Nephron (organoid): ENCODE measurements around the gene KRTAP1-4.

Source experiments
- H3K27ac Mint-ChIP-seq, 3 experiments: 2 replicates each; pipeline ENCODE4 v1.8.0; 2020; ENCODE audit warnings: mixed read lengths in 3 of 3, mild to moderate bottlenecking in 2 of 3, moderate library complexity in 1 of 3
- H3K27me3 Mint-ChIP-seq: 2 replicates; pipeline ENCODE4 v1.8.0; 2021; ENCODE audit warnings: low read depth, mild to moderate bottlenecking, moderate library complexity, mixed read lengths
- H3K36me3 Mint-ChIP-seq: 2 replicates; pipeline ENCODE4 v1.8.0; 2020; ENCODE audit warnings: low read depth, mixed read lengths
- H3K4me1 Mint-ChIP-seq: 2 replicates; pipeline ENCODE4 v1.8.0; 2020; ENCODE audit warnings: mixed read lengths
- H3K4me3 Mint-ChIP-seq, 3 experiments: 2 replicates each; pipeline ENCODE4 v1.8.0; 2020; ENCODE audit warnings: mild to moderate bottlenecking in 3 of 3, mixed read lengths in 3 of 3, moderate library complexity in 2 of 3
- H3K9me3 Mint-ChIP-seq: 2 replicates; pipeline ENCODE4 v1.8.0; 2020; ENCODE audit warnings: mixed read lengths
- CTCF ChIP-seq, 3 experiments: fragments of 200-600 bp; sonication (generic); IDR thresholded peaks; one replicate each; pipeline ENCODE4 v1.5.0; 2021; ENCODE audit warnings: antibody characterized with exemption in 3 of 3; ENCODE audit not compliant: unreplicated experiment in 3 of 3

Gene KRTAP1-4

GRCh38 chr17:41026715-41027471, 3.1 kb downstream of the KRTAP1-4 start, which contains the start of gene KRTAP1-5:
KRTAP1-5 (minus strand) TSS chr17:41027208; CDS start chr17:41027155, 53 bp downstream.
- no peak within 1 kb of the TSS for H3K27ac Mint-ChIP-seq
- peaks cover 4% of the 10 kb centered on the region for H3K9me3 Mint-ChIP-seq
- H3K4me1 Mint-ChIP-seq = no peaks in the 10 kb centered on the region
- H3K27me3 Mint-ChIP-seq = no peaks in the 10 kb centered on the region
- no peak for TF ChIP-seq CTCF (IDR thresholded peaks at IDR 0.05; ENCODE audit: unreplicated experiment in 3 of 3)
- no peaks in the 10 kb centered on the region for H3K36me3 Mint-ChIP-seq
- no peak within 1 kb of the TSS for H3K4me3 Mint-ChIP-seq

DNA sequence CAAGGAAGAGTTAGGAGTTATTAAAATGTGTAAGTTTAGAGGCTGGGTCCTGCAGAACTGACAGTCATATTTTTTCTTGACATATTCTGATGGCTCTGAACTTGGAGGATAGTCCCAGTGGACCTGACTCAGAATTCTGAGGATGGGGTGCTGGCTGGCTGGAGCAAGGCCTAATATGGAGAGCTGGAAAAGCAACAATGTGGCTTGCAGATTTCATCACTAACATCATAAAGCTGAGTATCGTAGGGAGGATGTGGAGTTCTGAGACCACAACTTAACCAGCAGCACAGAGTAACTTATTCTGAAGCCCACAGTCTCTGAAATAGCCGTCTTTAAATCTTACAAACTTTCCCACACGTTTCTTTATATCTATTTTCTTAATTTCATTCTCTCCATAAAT, 5.3 kb downstream of the KRTAP1-4 start:
- H3K27me3 Mint-ChIP-seq = no peaks in the 10 kb centered on the region
- no peak overlapping the region for H3K4me3 Mint-ChIP-seq
- H3K9me3 Mint-ChIP-seq = peaks cover 8% of the 10 kb centered on the region
- no peak for TF ChIP-seq CTCF (IDR thresholded peaks at IDR 0.05; ENCODE audit: unreplicated experiment in 3 of 3)
- peak overlapping the region in 1 of 3 experiments; percentile 40 for H3K27ac Mint-ChIP-seq
- no peaks in the 10 kb centered on the region for H3K4me1 Mint-ChIP-seq
- no peaks in the 10 kb centered on the region for H3K36me3 Mint-ChIP-seq

GRCh38 chr17:41020336-41020735, 9.7 kb downstream of the KRTAP1-4 start:
- Mint-ChIP-seq H3K9me3 (peaks cover 10% of the 10 kb centered on the region), H3K4me3 (no peak overlapping the region), H3K27me3 (no peaks in the 10 kb centered on the region), H3K36me3 (no peaks in the 10 kb centered on the region), H3K4me1 (no peaks in the 10 kb centered on the region), H3K27ac (no peak overlapping the region)
- TF ChIP-seq CTCF (IDR thresholded peaks at IDR 0.05; ENCODE audit: unreplicated experiment in 3 of 3) = no peak

GRCh38 chr17:41019415-41019814, 10.6 kb downstream of the KRTAP1-4 start:
- no peaks in the 10 kb centered on the region for H3K36me3 Mint-ChIP-seq
- H3K4me1 Mint-ChIP-seq = no peaks in the 10 kb centered on the region
- H3K27me3 Mint-ChIP-seq = no peaks in the 10 kb centered on the region
- no peak overlapping the region for H3K27ac Mint-ChIP-seq
- H3K9me3 Mint-ChIP-seq = peaks cover 10% of the 10 kb centered on the region
- H3K4me3 Mint-ChIP-seq = no peak overlapping the region
- TF ChIP-seq CTCF (IDR thresholded peaks at IDR 0.05; ENCODE audit: unreplicated experiment in 3 of 3) = no peak

DNA sequence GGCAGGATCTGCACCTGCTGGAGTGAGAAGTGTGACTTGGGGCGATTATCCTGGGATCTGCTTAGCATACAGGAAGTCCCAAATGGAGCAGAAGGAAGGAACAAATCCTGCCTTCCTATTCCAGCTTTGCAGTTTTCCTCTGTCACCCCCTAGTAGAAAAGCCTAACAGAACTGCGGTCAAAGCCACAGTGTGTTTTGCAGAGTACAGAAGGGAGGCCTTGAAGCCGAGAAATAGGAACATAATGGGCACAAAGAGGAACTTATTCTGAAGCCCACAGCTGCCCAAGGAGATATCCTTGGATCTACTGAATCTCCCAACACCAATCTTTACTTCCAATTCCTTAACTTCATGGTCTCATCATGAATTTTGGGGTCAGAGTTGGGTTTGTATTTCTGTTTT, 11.5 kb downstream of the KRTAP1-4 start:
- Mint-ChIP-seq H3K27me3 (no peaks in the 10 kb centered on the region), H3K4me1 (peaks cover 3% of the 10 kb centered on the region), H3K27ac (no peak overlapping the region), H3K4me3 (no peak overlapping the region), H3K36me3 (no peaks in the 10 kb centered on the region), H3K9me3 (peaks cover 10% of the 10 kb centered on the region)
- TF ChIP-seq CTCF (IDR thresholded peaks at IDR 0.05; ENCODE audit: unreplicated experiment in 3 of 3) = no peak
